Measurements from ENCODE around the gene SLAIN2.

- TF ChIP-seq TAF1 (IDR thresholded peaks at IDR 0.05; ENCODE audit: borderline replicate concordance, low read depth, low read length) (no peak), POLR2A (IDR thresholded peaks at IDR 0.05; ENCODE audit: low read depth, low read length) (no peak)
Observed at GRCh38 chr4:48369771-48370170, 28.4 kb downstream of the SLAIN2 start.

Data from GM12892 (cell line).